Measurements from ENCODE around the gene PPP3R1. TPM values are rescaled to one million over a fixed set of nuclear protein-coding genes. Genes with fewer than 3 reads are reported as not detected.

Gene PPP3R1
- total and polyA plus RNA-seq, 9 of the 15 experiments (the other 6 are each of a cell fraction or from before 2014, with no cell fraction given) = 3.7 to 70.0 (median 24.8) TPM

DNA sequence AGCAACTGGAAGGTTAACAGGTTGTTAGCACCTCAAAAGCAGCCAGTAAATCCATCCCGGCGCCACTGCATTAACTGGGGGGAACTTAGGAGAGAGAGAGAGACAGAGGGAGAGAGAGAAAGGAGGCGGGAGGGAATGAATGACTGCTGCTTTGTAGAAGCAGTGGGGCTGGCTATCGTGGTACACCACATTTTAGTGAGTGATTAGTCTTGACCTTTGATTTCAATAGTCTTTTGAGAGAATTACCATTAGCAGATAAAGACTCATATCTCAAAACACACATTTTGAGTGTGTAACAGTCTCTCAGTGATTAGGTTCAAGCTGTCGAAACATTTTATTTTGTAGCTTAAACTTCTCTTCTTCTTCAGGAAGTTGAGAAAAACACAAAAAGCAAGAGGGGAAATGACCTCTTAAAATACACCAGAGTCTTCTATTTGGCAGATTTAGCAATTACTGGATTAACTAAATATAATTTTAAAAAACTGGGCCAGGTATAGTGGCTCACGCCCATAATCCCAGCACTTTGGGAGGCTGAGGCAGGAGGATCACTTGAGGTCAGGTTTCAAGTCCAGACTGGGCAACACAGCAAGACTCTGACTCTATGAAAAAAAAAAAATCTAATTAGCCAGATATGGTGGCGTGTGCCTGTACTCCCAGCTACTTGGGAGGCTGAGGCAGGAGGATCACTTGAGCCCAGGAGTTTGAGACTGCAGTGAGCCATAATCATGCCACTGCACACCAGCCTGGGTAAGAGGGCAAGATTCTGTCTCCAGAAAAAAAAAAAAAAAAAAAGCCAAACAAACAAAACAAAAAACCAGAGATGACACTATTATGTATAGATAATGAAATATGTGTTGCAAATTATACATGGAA is 116.6 kb downstream of the PPP3R1 start (continued):
- TF ChIP-seq, protein P1, sequence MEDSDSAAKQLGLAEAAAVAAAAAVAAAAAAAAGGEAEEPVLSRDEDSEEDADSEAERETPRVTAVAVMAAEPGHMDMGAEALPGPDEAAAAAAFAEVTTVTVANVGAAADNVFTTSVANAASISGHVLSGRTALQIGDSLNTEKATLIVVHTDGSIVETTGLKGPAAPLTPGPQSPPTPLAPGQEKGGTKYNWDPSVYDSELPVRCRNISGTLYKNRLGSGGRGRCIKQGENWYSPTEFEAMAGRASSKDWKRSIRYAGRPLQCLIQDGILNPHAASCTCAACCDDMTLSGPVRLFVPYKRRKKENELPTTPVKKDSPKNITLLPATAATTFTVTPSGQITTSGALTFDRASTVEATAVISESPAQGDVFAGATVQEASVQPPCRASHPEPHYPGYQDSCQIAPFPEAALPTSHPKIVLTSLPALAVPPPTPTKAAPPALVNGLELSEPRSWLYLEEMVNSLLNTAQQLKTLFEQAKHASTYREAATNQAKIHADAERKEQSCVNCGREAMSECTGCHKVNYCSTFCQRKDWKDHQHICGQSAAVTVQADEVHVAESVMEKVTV (CRISPR knock-in tag; IDR thresholded peaks at IDR 0.05) = no peak
- no peak for TF ChIP-seq SIN3A (IDR thresholded peaks at IDR 0.05; ENCODE audit: borderline replicate concordance in 2 of 2, control insufficient read depth in 1 of 2, low read depth in 2 of 2, low read length in 2 of 2)
- TF ChIP-seq KLF13 (tag; IDR thresholded peaks at IDR 0.05; ENCODE audit: borderline replicate concordance, low read depth) = no peak
- TF ChIP-seq MAZ (CRISPR knock-in tag; conservative IDR thresholded peaks at IDR 0.05 in 1 of 2, IDR thresholded peaks at IDR 0.05 in 1 of 2) = peak; percentile 66 to 86
- TF ChIP-seq RFX1 (IDR thresholded peaks at IDR 0.05) = no peak
- TF ChIP-seq, protein P2, sequence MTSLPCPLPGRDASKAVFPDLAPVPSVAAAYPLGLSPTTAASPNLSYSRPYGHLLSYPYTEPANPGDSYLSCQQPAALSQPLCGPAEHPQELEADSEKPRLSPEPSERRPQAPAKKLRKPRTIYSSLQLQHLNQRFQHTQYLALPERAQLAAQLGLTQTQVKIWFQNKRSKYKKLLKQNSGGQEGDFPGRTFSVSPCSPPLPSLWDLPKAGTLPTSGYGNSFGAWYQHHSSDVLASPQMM (CRISPR knock-in tag; IDR thresholded peaks at IDR 0.05) = no peak
- TF ChIP-seq ZNF217 (CRISPR knock-in tag; IDR thresholded peaks at IDR 0.05) = no peak
- TF ChIP-seq, protein P3, sequence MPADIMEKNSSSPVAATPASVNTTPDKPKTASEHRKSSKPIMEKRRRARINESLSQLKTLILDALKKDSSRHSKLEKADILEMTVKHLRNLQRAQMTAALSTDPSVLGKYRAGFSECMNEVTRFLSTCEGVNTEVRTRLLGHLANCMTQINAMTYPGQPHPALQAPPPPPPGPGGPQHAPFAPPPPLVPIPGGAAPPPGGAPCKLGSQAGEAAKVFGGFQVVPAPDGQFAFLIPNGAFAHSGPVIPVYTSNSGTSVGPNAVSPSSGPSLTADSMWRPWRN (IDR thresholded peaks at IDR 0.05; ENCODE audit: low read depth) = peak; percentile 95
- no peak for TF ChIP-seq STAT5B (CRISPR knock-in tag; IDR thresholded peaks at IDR 0.05)
- no peak for TF ChIP-seq ZFP1 (CRISPR knock-in tag; IDR thresholded peaks at IDR 0.05)
- no peak for TF ChIP-seq BCLAF1 (IDR thresholded peaks at IDR 0.05; ENCODE audit: borderline replicate concordance in 1 of 2, control insufficient read depth in 1 of 2, low read depth in 2 of 2, low read length in 1 of 2)
- no peak for TF ChIP-seq ZNF124 (CRISPR knock-in tag; IDR thresholded peaks at IDR 0.05)
- TF ChIP-seq, protein P4, sequence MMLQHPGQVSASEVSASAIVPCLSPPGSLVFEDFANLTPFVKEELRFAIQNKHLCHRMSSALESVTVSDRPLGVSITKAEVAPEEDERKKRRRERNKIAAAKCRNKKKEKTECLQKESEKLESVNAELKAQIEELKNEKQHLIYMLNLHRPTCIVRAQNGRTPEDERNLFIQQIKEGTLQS (IDR thresholded peaks at IDR 0.05) = peak; percentile 57; the same call in 1 of the 2 replicates
- TF ChIP-seq, protein P4 (CRISPR knock-in tag; conservative IDR thresholded peaks at IDR 0.05) = no peak
- no peak for TF ChIP-seq RBM25 (IDR thresholded peaks at IDR 0.05; ENCODE audit: low read depth, low read length, severe bottlenecking)
- TF ChIP-seq MEIS2 (IDR thresholded peaks at IDR 0.05; ENCODE audit: partially characterized antibody) = peak; percentile 93
- TF ChIP-seq MCM2 (IDR thresholded peaks at IDR 0.05; ENCODE audit: low read depth) = no peak

Measured in K562 (cell line).